Esophagus squamous epithelium (tissue), 4 donors: ENCODE data around the gene TMEM63B.

Experiments used
- POLR2A ChIP-seq, 4 donors: fragments of 450-650 bp; IDR thresholded peaks; one replicate each; pipeline ENCODE4 v1.6.1; 2017; ENCODE audit warnings: antibody characterized with exemption in 4 of 4, mild to moderate bottlenecking in 4 of 4, moderate library complexity in 3 of 4
- TF ChIP-seq, protein P1 (sequence below), 6 experiments: fragments of 450-650 bp in 4 of 6; fragments of 200-600 bp in 2 of 6; sonication (generic) in 2 of 6; IDR thresholded peaks; one replicate each; pipeline ENCODE4 v1.5.1; 2016 to 2019; ENCODE audit warnings: antibody characterized with exemption in 6 of 6, mild to moderate bottlenecking in 4 of 6, moderate library complexity in 4 of 6

- TF ChIP-seq, protein P1, sequence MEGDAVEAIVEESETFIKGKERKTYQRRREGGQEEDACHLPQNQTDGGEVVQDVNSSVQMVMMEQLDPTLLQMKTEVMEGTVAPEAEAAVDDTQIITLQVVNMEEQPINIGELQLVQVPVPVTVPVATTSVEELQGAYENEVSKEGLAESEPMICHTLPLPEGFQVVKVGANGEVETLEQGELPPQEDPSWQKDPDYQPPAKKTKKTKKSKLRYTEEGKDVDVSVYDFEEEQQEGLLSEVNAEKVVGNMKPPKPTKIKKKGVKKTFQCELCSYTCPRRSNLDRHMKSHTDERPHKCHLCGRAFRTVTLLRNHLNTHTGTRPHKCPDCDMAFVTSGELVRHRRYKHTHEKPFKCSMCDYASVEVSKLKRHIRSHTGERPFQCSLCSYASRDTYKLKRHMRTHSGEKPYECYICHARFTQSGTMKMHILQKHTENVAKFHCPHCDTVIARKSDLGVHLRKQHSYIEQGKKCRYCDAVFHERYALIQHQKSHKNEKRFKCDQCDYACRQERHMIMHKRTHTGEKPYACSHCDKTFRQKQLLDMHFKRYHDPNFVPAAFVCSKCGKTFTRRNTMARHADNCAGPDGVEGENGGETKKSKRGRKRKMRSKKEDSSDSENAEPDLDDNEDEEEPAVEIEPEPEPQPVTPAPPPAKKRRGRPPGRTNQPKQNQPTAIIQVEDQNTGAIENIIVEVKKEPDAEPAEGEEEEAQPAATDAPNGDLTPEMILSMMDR (IDR thresholded peaks at IDR 0.05): no peak
- no peak for TF ChIP-seq POLR2A (IDR thresholded peaks at IDR 0.05)
These were observed 11.5 kb upstream of the TMEM63B start for GRCh38 chr6:44115866-44116265.
